Left ventricle myocardium inferior (tissue), 1 donor: ENCODE data around the gene TIMP2. TPM values are rescaled to one million over a fixed set of nuclear protein-coding genes. Genes with fewer than 3 reads are reported as not detected.

ENCODE experiments used
- DNase-seq: peaks from one replicate; pipeline ENCODE4 v3.0.0-alpha.2; 2020
- H3K27ac ChIP-seq: fragments of 200-600 bp; replicated peaks from 2 replicates; pipeline ENCODE4 v1.8.0; 2021
- H3K27me3 ChIP-seq: fragments of 200-600 bp; 2 replicates; pipeline ENCODE4 v1.8.0; 2021; ENCODE audit warnings: low read depth
- H3K36me3 ChIP-seq: fragments of 200-600 bp; 2 replicates; pipeline ENCODE4 v1.8.0; 2021
- H3K4me1 ChIP-seq: fragments of 200-600 bp; 2 replicates; pipeline ENCODE4 v1.8.0; 2021
- H3K4me3 ChIP-seq: fragments of 200-600 bp; 2 replicates; pipeline ENCODE4 v1.8.0; 2021; ENCODE audit warnings: mild to moderate bottlenecking, moderate library complexity
- H3K9me3 ChIP-seq: fragments of 200-600 bp; replicated peaks from 2 replicates; pipeline ENCODE4 v1.8.0; 2021
- intact Hi-C: fragments of 100-400 bp; cut with micrococcal nuclease; formaldehyde crosslinking; loops from one replicate; pipeline ENCODE4 v1.11.0; 2022
- total RNA-seq: library from RNA; stranded (reverse); fragmentation: NEBNext Ultra II Directional; extraction: Animal tissue kit (Norgen Biotek cat#: 25700); gene quantifications from one replicate; pipeline ENCODE4 v1.2.1, GENCODE V29; 2021
- TF ChIP-seq, protein P1 (sequence below): fragments of 200-600 bp; IDR thresholded peaks from 2 replicates; pipeline ENCODE4 v1.8.0; 2021; ENCODE audit warnings: antibody characterized with exemption, mild to moderate bottlenecking, borderline replicate concordance
- donor health status: DM: no; HTN: yes; CAD: no; lungs with severe emphysema.

Gene TIMP2
- total RNA-seq, 1 donor from 2014 or later, result 91.8 TPM

DNA sequence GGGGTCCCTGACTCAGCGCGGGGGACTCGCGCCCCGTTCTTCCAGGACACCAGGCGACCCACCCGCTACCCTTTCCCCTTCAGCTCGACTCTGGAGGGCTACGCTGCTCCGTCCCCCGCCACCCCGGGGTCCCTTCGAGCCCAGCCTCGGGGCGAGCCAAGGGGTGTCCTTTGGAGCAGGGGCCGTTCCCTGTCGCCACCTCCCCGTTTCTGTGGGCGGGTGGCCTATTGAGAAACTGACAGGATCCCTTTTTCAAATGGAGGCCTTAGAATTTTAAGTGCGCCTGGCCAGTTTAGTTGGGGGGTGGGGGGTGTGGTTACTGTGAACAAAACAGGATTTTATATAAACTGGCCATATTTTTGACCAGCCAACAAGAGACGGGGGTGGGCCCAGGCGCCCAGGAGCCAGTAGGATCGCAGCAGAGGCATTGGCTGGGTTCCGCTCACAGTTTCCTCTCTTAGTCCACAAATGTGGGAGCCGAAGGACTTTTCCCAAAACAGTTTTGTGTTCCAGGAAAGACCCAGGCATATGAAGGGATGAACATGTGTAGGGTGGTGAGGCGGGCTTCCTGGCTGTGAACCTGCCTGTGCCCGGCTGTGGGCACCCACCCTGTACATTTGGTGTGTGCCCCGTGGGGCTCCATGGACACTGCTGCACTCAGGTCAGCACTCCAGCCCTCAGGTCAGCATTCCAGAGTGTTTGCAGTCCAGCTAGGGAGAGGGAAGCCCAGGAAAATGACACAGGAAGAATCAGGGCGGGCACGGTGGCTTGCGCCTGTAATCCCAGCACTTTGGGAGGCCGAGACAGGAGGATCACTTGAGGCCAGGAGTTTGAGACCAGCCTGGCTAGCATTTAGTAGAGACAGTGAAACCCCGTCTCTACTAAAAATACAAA lies 722 bp upstream of the TIMP2 start:
- intact Hi-C loops, result loop anchor here (10.0 kb wide), 1 partner anchor 61 kb away; no protein-coding TSS in a partner anchor
- Histone ChIP-seq H3K36me3 (no peaks in the 10 kb centered on the region), H3K9me3 (no peaks in the 10 kb centered on the region), H3K4me3 (peak overlapping the region; percentile 87), H3K27ac (peak overlapping the region; percentile 96), H3K27me3 (no peaks in the 10 kb centered on the region), H3K4me1 (peaks cover 62% of the 10 kb centered on the region)
- TF ChIP-seq, protein P1, sequence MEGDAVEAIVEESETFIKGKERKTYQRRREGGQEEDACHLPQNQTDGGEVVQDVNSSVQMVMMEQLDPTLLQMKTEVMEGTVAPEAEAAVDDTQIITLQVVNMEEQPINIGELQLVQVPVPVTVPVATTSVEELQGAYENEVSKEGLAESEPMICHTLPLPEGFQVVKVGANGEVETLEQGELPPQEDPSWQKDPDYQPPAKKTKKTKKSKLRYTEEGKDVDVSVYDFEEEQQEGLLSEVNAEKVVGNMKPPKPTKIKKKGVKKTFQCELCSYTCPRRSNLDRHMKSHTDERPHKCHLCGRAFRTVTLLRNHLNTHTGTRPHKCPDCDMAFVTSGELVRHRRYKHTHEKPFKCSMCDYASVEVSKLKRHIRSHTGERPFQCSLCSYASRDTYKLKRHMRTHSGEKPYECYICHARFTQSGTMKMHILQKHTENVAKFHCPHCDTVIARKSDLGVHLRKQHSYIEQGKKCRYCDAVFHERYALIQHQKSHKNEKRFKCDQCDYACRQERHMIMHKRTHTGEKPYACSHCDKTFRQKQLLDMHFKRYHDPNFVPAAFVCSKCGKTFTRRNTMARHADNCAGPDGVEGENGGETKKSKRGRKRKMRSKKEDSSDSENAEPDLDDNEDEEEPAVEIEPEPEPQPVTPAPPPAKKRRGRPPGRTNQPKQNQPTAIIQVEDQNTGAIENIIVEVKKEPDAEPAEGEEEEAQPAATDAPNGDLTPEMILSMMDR, result no peak
- peak; percentile 84 for DNase-seq

DNA sequence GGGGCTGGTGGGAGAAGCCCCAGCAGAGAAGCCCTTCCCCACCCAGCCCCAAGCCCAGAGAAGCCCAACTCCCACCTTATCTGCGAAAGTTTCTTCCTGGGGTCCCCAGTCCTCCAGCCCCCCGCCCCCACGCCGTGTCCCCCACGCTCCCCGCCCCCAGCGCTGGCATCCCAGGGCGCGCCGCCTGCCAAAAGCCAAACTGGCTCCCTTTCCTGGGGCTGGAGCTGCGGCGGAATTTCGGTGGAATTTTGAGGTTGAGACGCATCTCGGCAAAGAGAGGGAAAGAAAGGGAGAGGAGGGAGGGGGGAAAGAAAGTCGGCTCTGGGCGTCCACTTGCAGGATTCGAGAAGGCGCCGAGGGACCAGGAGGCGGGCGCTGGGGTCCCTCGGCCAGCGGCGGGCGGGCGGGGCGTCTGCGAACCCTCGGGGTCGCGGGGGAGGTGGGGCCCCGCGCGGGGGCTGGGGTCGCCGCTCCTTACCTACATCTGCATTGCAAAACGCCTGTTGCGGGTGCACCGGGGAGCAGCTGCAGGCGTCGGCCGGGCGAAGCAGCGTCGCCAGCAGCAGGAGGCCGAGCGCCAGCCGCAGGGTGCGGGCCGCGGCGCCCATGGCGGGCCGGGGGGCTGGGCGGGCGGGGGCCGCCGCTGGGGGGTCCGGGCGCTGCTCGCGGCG lies 571 bp downstream of the TIMP2 start:
- Histone ChIP-seq H3K4me1 (peaks cover 66% of the 10 kb centered on the region), H3K4me3 (peak overlapping the region; percentile 87), H3K9me3 (no peaks in the 10 kb centered on the region), H3K36me3 (no peaks in the 10 kb centered on the region), H3K27me3 (no peaks in the 10 kb centered on the region), H3K27ac (peak overlapping the region; percentile 96)
- intact Hi-C loops, result loop anchor here (10.0 kb wide), 1 partner anchor 60 kb away; no protein-coding TSS in a partner anchor
- DNase-seq, result no peak
- TF ChIP-seq, protein P1, result no peak

DNA sequence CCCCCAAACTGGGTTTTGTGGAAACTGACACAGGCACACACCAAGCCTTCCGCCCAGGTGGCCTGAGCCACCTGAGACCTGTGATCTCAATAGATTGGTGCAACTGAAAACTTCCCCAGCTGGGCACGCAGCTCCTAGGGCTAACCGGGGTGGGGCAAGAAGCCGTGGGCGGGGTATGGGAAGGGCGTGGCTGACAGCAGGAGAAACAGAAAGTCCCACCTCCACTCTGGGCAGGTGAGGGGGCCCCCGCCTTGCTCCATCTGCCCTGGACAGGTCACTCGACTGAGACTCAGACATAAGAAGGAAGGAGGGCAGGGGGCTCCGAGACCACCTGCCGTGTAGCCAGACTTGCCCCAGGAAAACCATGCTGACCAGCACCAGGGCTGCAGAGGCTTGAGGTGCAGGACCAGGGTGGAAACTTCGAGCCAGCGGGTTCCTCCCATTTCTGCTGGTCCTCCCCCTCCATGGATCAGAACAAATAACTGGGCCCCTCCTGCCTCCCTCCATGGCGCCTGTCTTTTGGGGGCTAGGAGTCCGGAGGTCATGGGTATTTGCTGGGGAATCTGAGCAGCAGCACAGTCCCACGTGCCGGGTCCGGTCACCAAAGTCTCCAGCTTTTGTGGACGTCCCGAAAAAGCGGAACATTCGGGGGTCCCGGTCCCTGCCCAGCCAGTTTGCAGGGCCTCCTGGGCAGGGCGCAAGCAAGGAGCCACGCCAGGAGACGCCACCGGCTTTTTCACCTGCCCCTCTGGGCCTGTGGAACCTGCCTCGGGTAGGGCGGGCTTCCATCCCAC lies 1.3 kb downstream of the TIMP2 start:
- DNase-seq, result peak; percentile 61
- Histone ChIP-seq H3K9me3 (no peaks in the 10 kb centered on the region), H3K4me1 (peaks cover 70% of the 10 kb centered on the region), H3K4me3 (peak overlapping the region; percentile 87), H3K27me3 (no peaks in the 10 kb centered on the region), H3K27ac (peak overlapping the region; percentile 96), H3K36me3 (no peaks in the 10 kb centered on the region)
- intact Hi-C loops, result loop anchor here (10.0 kb wide), 1 partner anchor 59 kb away; no protein-coding TSS in a partner anchor
- TF ChIP-seq, protein P1, result no peak

DNA sequence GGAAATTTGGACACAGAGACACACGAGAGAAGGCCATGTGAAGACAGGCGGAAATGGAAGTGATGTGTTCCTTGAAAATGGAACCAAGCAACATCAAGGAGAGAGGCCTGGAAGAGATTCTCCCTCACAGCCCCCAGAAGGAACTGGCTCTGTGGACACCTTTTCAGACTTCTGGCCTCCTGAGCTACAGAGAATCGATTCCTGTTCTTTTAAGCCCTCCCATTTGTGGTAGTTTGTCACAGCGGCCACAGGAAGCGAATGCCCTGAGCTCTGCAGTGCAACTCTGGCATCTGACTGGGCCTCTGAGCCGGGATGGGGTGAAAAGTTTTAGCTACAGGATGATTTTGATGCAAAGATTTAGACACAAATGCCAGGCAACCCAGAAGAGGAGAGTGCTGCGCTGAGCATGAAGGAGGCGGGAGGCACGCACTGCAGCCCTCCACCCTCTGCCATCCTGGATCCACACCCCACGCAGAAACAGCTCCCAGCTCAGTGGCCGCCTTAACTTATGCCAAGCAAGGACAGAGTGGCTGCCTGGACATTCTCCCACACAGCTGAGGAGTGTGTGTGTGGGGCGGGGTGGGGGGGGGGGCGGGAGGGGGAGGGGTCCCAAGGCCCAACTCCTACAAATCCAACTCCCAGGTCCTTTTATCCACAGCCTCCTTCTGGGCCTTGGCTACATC lies 2.2 kb downstream of the TIMP2 start:
- H3K4me1 ChIP-seq, result peaks cover 79% of the 10 kb centered on the region
- no peak for DNase-seq
- peak overlapping the region; percentile 87 for H3K4me3 ChIP-seq
- no peaks in the 10 kb centered on the region for H3K27me3 ChIP-seq
- H3K9me3 ChIP-seq, result no peaks in the 10 kb centered on the region
- TF ChIP-seq, protein P1, result no peak
- intact Hi-C loops, result loop anchor here (10.0 kb wide), 1 partner anchor 58 kb away; no protein-coding TSS in a partner anchor
- no peaks in the 10 kb centered on the region for H3K36me3 ChIP-seq
- H3K27ac ChIP-seq, result peak overlapping the region; percentile 96
